HG03354 (cell line): Measurements from ENCODE around the gene NAT16.

Experiments
- ATAC-seq: cut with Tn5 transposase; IDR thresholded peaks from one replicate; pipeline ENCODE4 v1.9.1; 2021; ENCODE audit warnings: mild to moderate bottlenecking; ENCODE audit not compliant: unreplicated experiment, poor library complexity, severe bottlenecking

Gene NAT16

DNA sequence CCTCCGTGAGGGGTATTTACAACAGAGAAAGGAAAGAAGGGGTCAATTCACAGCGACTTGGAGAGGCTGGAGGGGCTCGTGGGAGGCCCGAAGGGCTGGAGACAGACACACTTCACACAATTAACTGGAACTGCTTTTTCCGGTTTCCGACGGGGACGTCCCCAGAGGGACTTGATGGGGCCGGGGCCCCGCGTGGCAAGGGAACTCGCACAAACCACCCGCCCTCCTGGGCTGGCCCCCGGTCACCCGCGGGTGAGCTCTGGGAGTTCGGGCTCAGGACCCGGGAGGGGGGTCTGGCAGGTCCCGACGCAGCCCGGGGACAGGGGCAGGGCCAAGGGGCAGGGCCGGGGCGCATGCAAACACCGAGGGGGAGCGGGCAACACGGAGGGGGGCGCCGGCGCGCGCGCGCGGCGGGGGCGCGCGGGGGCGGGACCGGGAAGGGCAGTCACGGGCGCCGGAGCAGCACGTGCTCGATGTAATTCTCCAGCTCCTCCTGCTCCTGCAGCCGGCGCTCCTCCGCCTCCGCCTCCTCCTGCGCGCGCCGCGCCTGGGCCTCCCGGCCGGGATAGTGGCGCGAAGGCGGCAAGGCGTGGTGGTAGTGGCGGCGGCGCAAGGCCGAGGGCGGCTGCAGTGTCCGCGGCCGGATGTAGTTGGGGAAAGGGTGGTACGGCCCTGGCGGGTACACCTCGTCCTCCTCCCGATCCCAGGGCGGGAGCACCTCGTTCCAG, 17.4 kb downstream of the NAT16 start:
- ATAC-seq = no peak

DNA sequence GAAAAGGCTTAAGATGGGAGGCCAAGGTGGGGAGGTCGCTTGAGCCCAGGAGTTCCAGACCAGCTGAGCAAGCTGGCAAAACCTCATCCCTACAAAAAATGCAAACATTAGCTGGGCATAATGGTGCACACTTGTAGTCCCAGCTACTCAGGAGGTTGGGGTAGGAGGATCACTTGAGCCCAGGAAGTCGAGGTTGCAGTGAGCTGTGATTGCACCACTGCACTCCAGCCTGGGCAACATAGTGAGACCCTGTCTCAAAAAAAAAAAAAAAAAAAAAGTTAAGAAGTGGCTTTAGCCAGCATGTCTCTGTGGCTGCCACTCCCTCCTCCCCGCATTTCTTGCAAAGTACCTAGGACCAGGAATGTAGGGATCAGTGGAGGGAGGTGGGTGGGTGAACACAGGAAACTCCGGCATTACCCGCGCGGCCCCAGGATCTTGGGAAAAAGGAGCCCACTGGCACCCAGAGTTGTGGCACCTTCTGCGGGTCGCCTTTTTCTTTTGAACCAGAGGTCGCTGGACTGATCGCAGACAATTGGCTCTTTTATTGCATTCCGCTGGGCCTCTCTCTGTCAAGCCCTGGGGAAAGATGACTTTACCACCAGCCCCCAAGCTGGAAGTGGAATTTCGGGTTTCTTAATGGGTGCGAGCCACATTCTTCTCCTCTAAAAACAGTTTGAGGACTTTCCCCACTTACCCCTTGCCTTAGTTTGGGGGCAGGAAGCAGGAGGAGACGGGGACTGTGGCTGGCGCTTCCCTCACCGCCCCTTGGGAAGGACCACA, 18.2 kb downstream of the NAT16 start:
- no peak for ATAC-seq

- no peak for ATAC-seq
These were observed 19.2 kb downstream of the NAT16 start for GRCh38 chr7:101160910-101161309.

DNA sequence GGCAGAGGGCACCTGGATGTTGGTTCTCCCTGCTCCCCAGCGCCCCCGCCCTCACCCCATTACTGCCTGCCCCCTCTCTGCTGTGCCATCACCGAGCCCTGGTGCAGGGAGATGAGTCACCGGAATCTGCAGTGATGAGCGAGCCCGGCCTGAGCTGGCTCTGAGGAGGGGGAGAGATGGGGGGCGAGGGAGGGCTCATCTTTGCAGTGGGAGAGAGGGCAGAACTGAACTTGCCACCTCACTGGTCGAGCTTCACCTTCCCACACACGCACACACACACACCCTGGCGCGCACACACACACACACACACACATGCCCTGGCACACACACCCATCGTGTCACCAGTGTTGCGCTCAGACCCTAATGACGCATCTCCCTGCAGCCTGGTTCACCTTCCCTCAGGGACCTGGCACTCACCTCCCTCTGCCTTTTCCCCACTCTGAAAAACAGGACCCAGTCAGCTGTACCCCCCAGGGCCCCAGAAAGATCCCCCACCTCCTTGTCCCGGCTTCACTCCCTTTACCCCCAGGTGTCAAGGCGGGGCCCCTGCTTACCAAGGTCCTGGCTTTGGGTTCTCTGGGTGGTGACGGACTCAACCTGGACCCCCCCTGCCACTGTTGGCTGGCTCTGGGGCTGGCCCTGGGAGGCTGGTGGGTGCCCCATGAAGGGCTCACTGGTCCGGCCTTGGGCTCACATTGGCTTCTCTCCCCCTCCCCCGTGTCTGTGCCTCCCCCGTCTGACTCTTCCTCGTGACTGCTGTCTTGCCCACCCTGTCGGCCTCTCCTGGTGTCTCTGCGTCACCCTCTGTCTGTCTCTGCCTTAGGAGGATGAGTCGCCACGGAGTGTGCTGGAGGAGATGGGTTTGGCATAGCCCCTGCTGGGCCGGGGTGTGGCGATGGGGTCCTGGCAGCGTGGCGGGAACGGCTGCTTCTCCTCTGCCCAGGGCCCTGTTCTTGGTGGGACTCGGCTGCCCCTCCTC, 20.1 kb downstream of the NAT16 start:
- ATAC-seq = no peak

DNA sequence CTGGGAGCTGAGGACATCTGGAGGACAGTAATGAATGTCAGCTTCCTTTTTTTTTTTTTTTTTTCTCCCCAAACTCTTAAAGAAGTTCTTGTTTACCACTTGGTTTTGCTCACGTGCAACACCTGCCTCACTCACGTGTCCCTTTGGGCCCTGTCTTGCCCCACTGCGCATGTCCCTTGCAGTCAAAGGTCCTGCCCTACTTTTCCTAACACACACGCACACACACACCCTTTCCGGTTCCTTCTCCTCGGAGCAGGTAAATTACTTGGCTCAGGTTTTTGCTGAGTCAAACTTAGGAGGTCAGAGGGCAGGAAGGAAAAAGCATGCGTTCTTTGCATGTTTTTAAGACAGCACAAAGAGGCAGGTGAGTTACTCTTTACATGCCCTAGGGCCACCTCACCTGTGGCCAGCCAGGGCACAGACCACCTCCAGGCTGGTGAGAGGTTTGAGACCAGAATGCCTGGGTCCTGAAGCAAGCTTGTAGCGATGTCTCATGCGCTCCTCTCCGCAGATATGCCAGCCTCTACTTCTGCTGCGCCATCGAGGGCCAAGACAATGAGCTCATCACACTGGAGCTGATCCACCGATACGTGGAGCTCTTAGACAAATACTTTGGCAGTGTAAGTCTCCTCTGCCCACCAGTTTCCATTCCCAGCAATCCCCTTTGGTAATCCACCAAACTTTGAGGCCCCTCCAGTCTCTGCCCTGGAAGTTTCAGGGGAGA, 23.1 kb downstream of the NAT16 start:
- no peak for ATAC-seq

GRCh38 chr7:101156277-101156676, 23.8 kb downstream of the NAT16 start:
- no peak for ATAC-seq

DNA sequence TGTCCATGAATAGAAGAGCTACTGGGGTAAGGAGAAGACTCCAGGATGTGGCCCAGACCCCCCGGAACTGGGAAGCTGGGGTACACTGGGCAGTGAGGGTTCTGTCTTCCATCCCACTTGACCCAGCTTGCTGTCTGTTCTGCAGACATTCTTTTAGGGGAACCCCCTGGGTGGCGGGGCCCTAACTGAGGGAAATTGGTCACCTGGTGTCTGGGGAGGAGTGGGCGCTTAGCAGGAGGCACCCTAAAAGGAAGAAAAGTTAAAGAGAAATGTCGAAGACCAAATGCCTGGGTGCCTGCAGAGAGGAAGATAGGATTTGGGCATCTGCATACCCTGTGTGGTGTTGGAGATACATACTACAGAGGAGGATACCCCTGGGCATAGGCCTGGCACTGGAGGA, 24.8 kb downstream of the NAT16 start:
- ATAC-seq = no peak

DNA sequence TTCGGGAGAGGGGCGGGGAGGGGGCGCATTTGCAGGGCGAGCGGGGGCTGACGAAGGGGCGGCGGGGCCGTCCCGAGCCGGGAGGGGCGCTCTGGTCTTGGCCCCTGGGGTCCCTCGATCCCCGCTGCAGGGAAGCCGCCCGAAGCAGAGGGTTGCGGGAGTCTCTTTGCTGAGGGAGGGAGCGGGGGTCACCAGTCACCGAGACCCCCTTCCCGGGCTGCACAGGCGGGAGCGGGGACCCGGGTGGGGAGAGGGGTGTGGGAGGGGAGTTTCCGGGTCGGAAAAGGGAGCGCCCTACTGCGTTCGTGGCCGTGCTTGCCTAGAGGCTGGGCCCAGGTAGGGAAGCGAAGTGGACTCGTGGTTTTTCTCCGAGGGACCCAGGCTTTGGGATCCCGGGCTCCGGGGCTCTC, 25.4 kb downstream of the NAT16 start:
- ATAC-seq = peak; percentile 35

DNA sequence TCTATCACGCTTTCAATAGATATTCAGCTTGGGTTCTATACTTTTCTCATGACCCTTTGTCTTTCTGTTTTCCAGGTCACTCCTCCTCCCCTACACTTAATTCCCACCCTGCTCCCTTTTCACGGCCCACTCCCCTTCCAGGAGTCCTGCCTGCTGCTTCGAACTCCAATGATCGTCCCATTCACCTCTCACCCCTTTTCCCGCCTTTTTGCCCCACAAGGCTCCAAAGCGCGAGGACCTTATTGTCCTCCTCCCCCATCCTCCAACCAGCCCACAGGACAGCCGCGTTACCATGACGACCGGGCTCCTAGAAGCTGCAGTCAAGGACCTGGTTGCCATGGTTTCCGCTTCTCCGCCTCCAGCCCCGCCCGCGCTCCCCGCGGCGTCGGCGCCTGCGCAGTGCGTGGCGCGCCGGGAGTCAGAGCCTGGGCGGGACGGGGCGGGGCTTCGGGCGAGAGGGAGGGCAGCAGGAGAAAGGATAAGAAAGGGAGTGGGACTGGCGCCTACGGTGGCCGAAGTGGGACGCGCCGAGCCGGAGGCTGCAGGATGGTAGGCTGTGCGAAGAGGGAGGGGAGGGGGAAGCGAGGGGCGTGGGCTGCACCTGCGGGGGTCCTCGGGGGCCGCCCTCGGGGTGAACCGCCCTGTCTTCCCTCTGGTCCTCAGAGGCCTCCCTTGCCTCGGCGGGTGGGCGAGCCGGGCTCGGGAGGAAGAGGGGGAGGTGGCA, 26.0 kb downstream of the NAT16 start, which contains the start of gene AP1S1:
Gene AP1S1, plus strand, starts transcription at position 508 of the 724 bp plus-strand sequence. Its CDS starts 39 bp downstream, at position 547.
- ATAC-seq = peak; percentile 84

GRCh38 chr7:101151908-101152651, 28.0 kb downstream of the NAT16 start:
- ATAC-seq = no peak

DNA sequence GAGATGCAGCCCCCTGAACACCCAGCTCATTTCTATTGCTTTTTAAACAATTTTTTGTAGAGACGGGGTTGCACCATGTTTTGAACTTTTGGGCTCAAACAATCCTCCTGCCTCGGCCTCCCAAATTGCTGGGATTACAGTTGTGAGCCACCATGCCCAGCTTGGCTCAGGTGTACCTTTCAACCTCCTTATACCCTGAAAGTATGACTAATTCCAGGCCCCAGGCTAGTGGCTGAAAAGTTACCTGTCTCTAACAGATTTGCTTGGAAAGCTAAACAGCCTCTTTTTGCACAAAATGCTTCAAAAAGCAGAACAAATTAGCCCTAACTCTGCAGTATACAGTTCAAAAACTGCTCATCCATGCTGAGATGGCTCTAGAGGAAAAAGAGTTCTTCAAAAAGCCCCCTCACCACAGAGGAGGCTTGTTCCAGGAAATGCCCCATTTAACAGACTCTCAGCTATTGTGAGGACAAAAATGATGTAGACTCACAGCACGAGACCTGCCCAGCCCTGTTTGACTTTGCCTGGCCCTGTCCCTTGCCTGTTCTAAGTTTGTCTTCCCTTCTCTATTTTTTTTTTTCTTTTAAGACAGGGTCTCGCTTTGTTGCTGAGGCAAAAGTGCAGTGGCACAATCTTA, 39.2 kb downstream of the NAT16 start:
- no peak for ATAC-seq

GRCh38 chr7:101140339-101140699, 39.8 kb downstream of the NAT16 start:
- no peak for ATAC-seq

- peak; percentile 81 for ATAC-seq
These were observed 41.8 kb downstream of the NAT16 start for GRCh38 chr7:101138213-101138870.

DNA sequence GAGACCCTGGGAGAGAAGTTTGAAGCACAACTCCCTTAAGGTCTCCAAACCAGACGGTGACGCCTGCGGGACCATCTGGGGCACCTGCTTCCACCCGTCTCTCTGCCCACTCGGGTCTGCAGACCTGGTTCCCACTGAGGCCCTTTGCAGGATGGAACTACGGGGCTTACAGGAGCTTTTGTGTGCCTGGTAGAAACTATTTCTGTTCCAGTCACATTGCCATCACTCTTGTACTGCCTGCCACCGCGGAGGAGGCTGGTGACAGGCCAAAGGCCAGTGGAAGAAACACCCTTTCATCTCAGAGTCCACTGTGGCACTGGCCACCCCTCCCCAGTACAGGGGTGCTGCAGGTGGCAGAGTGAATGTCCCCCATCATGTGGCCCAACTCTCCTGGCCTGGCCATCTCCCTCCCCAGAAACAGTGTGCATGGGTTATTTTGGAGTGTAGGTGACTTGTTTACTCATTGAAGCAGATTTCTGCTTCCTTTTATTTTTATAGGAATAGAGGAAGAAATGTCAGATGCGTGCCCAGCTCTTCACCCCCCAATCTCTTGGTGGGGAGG, 42.4 kb downstream of the NAT16 start:
- no peak for ATAC-seq

- no peak for ATAC-seq
These were observed 45.6 kb downstream of the NAT16 start for GRCh38 chr7:101134399-101134980.

GRCh38 chr7:101133621-101134398, 46.3 kb downstream of the NAT16 start:
- no peak for ATAC-seq
